NCI-H1105 treated with DMSO at 0.1 percent for 48 hours (cell line): Measurements from ENCODE around the gene NAPB.
A peak's percentile ranks its signal among the peaks of the same experiment; 100 is the strongest.

Source experiments
- DNase-seq: peaks from one replicate; lab custom pipeline; 2025; lab: John Stamatoyannopoulos, UW

The NAPB gene

GRCh38 chr20:23344336-23344735, 77.0 kb downstream of the NAPB start:
- no peak for DNase-seq

- no peak for DNase-seq
These were observed 77.7 kb downstream of the NAPB start for GRCh38 chr20:23343590-23343989.

GRCh38 chr20:23341073-23341472, 80.2 kb downstream of the NAPB start:
- DNase-seq: no peak

GRCh38 chr20:23340524-23340923, 80.8 kb downstream of the NAPB start:
- peak; percentile 48 for DNase-seq

GRCh38 chr20:23339986-23340385, 81.3 kb downstream of the NAPB start:
- no peak for DNase-seq

GRCh38 chr20:23337312-23337711, 84.0 kb downstream of the NAPB start:
- DNase-seq: no peak

GRCh38 chr20:23336476-23336875, 84.8 kb downstream of the NAPB start:
- no peak for DNase-seq

GRCh38 chr20:23335521-23335920, 85.8 kb downstream of the NAPB start:
- DNase-seq: no peak

DNA sequence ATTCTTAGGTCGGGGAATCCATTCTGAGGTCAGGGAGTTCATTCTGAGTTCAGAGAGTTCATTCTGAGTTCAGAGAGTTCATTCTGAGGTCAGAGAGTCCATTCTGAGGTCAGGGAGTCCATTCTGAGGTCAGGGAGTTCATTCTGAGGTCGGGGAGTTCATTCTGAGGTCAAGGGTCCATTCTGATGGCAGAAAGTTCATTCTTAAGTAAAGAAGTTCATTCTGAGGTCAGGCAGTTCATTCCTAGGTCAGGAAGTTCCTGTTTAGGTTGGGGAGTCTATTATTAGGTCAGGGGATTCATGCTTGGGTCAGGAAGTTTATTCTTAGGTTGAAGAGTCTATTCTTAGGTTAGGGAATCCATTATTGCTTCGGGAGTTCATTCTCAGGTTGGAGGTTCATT, 87.2 kb downstream of the NAPB start:
- no peak for DNase-seq

DNA sequence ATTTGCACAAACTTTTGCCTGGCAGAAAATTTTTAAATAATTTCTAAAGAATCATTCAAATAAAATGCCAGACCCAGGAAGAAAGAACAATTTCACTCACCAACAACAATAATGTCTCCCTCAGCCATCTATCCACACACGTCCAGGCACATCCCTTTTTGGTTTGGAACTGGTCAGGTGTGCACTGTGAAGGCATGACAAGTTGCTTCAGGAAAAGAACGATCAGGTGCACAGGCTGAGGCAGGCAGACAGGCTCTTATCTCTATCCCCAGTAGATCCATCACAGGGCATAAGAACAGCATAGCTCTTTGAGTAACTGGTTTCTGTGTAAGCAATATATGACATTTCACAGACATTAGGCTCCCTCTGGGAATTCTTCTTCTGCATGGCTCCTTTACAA, 88.8 kb downstream of the NAPB start:
- DNase-seq: no peak

- no peak for DNase-seq
These were observed 89.6 kb downstream of the NAPB start for GRCh38 chr20:23331450-23332350.

- DNase-seq: no peak
These were observed 93.5 kb downstream of the NAPB start for GRCh38 chr20:23327617-23328333.

- DNase-seq: no peak
These were observed 94.5 kb downstream of the NAPB start for GRCh38 chr20:23326774-23327173.

- no peak for DNase-seq
These were observed 96.2 kb downstream of the NAPB start for GRCh38 chr20:23325107-23325506.
